GM12878 (cell line): ENCODE results near the gene STX3. TPM values are rescaled to one million over a fixed set of nuclear protein-coding genes. Genes with fewer than 3 reads are reported as not detected.
"Not testable (repeated sequence)": the region's sequence is repeated elsewhere in the genome, so short reads cannot be mapped to it uniquely, and the experiment has no call there.

Source experiments
- ATAC-seq: fragments of 200-7000 bp; cut with Tn5 transposase; 3 replicates; pipeline ENCODE4 v1.9.1; 2020; ENCODE audit warnings: mild to moderate bottlenecking, moderate library complexity
- BruUV-seq: library from RNA; stranded (reverse); fragments of 400-500 nt; replicated peaks from 2 replicates; lab custom pipeline; 2021; lab: Mats Ljungman, UMichigan
- CTCF ChIA-PET: fragments of 300-600 bp; sonication (Branson Sonifier 250); formaldehyde crosslinking; extraction: SDS; loops from one replicate; lab custom pipeline; 2021; ENCODE audit warnings: inconsistent platforms; lab: Yijun Ruan, JAX
- POLR2A ChIA-PET: fragments of 350-600 bp; formaldehyde crosslinking; extraction: SDS; loops from one replicate; lab custom pipeline; 2021; ENCODE audit warnings: inconsistent platforms; lab: Charles Lee
- RAD21 ChIA-PET: fragments of 300-600 bp; sonication (Branson Sonifier 250); formaldehyde crosslinking; loops from one replicate; lab custom pipeline; 2023; ENCODE audit warnings: antibody characterized with exemption; ENCODE audit not compliant: unreplicated experiment; lab: Charles Lee
- SMC1A ChIA-PET: fragments of 300-600 bp; sonication (Branson Sonifier 250); formaldehyde crosslinking; loops from one replicate; lab custom pipeline; 2023; ENCODE audit not compliant: unreplicated experiment, uncharacterized antibody; lab: Charles Lee
- DNase-seq: peaks from one replicate; pipeline ENCODE4 v3.0.0-alpha.2; 2011; ENCODE audit warnings: low read depth, low spot score
- FAIRE-seq: peaks from 3 replicates; lab custom pipeline; 2011; peaks lifted over from hg19 to GRCh38; lab: Jason Lieb, UNC
- H2AFZ ChIP-seq: 2 replicates; pipeline ENCODE4 v1.6.0; 2011; ENCODE audit warnings: low read depth, low read length, control low read depth; ENCODE audit not compliant: control insufficient read depth
- H3K27ac ChIP-seq: 2 replicates; pipeline ENCODE4 v1.5.1; 2011; ENCODE audit warnings: control low read depth; ENCODE audit not compliant: control insufficient read depth, insufficient read depth
- H3K27me3 ChIP-seq, 2 experiments: replicated peaks in 1 of 2; 2 replicates each; pipeline versions ENCODE4 v1.6.0 to v1.6.1; 2011; ENCODE audit warnings: low read length in 1 of 2; ENCODE audit not compliant: control insufficient read depth in 2 of 2, insufficient read depth in 2 of 2
- H3K36me3 ChIP-seq, 2 experiments: 2 replicates each; pipeline ENCODE4 v1.5.1; 2011; ENCODE audit warnings: low read length in 1 of 2; ENCODE audit not compliant: control insufficient read depth in 2 of 2, insufficient read depth in 2 of 2
- H3K4me1 ChIP-seq: 2 replicates; pipeline ENCODE4 v1.6.1; 2011; ENCODE audit warnings: mild to moderate bottlenecking, low read length, moderate library complexity, mixed read lengths; ENCODE audit not compliant: control insufficient read depth, insufficient read depth
- H3K4me2 ChIP-seq: 2 replicates; pipeline ENCODE4 v1.6.0; 2011; ENCODE audit warnings: control low read depth; ENCODE audit not compliant: control insufficient read depth, insufficient read depth
- H3K4me3 ChIP-seq: fragments of 200-600 bp; sonication (generic); 2 replicates; pipeline ENCODE4 v1.5.1; 2016
- H3K79me2 ChIP-seq: 2 replicates; pipeline ENCODE4 v1.6.0; 2011; ENCODE audit warnings: low read length; ENCODE audit not compliant: control insufficient read depth, insufficient read depth
- H3K9ac ChIP-seq: 2 replicates; pipeline ENCODE4 v1.8.0; 2011; ENCODE audit warnings: low read length, control low read depth, mixed read lengths; ENCODE audit not compliant: control insufficient read depth, insufficient read depth
- H3K9me3 ChIP-seq: replicated peaks from 3 replicates; pipeline ENCODE4 v1.5.1; 2011; ENCODE audit warnings: mild to moderate bottlenecking, low read length; ENCODE audit not compliant: control insufficient read depth, insufficient read depth
- H4K20me1 ChIP-seq: 2 replicates; pipeline ENCODE4 v1.6.0; 2011; ENCODE audit not compliant: control insufficient read depth, insufficient read depth
- EGR1 ChIP-seq, 2 experiments: IDR thresholded peaks; 1 replicate in 1 of 2; 2 replicates in 1 of 2; pipeline ENCODE4 v1.6.1; 2011 to 2012; ENCODE audit warnings: low read depth in 2 of 2, low read length in 2 of 2, borderline replicate concordance in 1 of 2, mild to moderate bottlenecking in 1 of 2, moderate library complexity in 1 of 2
- GABPA ChIP-seq: IDR thresholded peaks from 2 replicates; pipeline ENCODE4 v1.6.1; 2014; ENCODE audit warnings: antibody characterized with exemption, low read depth, mild to moderate bottlenecking, inconsistent platforms
- WGBS: methylation state at CpG from one replicate; pipeline ENCODE4 v1.1.6; 2016; ENCODE audit warnings: low lambda C conversion rate; ENCODE audit not compliant: insufficient replicate concordance, insufficient coverage; ENCODE audit errors: missing lambda C conversion rate; 5-methylcytosine and 5-hydroxymethylcytosine counted together
- in situ Hi-C: fragments of 300-500 bp; cut with MboI; formaldehyde crosslinking; loops from 9 replicates; pipeline ENCODE4 v1.14.3; 2018; ENCODE audit warnings: mixed read lengths
- intact Hi-C: fragments of 100-400 bp; cut with micrococcal nuclease; formaldehyde crosslinking; loops from one replicate; pipeline ENCODE4 v1.14.2; 2022; ENCODE audit not compliant: unreplicated experiment
- polyA plus RNA-seq, 11 experiments: library from polyadenylated mRNA; depleted of rRNA in 4 of 11; unstranded in 6 of 11; stranded (reverse) in 5 of 11; fragments of >200 nt; fragmentation: Nextera tagmentation in 4 of 11; fragmentation: Illumina TruSeq in 1 of 11; extraction: Ambion mirVana in 4 of 11; extraction: Trizol in 1 of 11; gene quantifications; 1 replicate in 1 of 11; 2 replicates in 10 of 11; pipeline versions ENCODE4 v1.2.1 to v1.2.3, GENCODE V29; 2011 to 2016; ENCODE audit warnings: inconsistent platforms in 2 of 11, missing spikeins in 2 of 11, low read depth in 1 of 11
- total RNA-seq, 4 experiments: library from RNA; depleted of rRNA in 3 of 4; stranded (reverse); fragments of >200 nt in 3 of 4; fragmentation: Illumina TruSeq in 1 of 4; extraction: Trizol in 1 of 4; gene quantifications; 2 replicates each; pipeline versions ENCODE4 v1.2.1 to v1.2.3, GENCODE V29; 2013 to 2021

STX3 gene
- total and polyA plus RNA-seq, 10 of the 15 experiments (the other 5 are each of a cell fraction or from before 2014, with no cell fraction given), result 0.11 to 2.5 (median 1.1) TPM

DNA sequence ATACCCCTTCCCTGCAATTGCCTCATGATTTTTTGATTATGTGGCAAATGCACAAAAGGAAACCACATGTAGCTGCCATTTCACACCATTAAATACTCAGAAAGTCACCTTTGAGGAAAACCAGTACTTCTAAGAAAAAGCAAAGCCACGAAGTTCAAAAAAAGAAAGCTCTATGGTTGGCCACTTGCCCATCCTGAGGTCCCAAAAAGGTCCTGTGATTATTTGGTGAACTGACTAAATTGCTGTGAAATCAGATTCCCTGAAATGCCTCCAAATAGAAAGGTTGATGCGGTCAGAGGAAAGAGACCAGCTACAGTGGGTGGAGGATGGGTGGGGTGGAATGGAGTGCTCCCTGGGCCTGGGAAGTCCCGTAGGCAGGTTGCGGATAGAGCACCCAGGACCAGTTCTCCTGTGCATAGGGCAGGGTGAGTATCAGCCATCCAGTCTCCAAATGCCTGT lies 28.5 kb downstream of the STX3 start:
- intact Hi-C loops, result no loop called here

DNA sequence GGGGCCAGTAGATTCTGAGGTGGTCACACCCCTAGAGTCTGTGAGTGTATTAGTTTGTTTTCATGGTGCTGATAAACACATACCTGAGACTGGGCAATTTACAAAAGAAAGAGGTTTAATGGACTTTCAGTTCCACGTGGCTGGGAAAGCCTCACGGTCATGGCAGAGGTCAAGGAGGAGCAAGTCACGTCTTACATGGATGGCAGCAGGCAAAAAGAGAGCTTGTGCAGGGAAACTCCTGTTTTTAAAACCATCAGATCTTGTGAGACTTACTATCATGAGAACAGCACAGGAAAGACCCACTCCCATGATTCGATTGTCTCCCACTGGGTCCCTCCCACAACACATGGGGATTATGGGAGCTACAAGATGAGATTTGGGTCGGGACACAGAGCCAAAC lies 29.3 kb downstream of the STX3 start:
- H3K27me3 ChIP-seq, H4K20me1 ChIP-seq, H3K4me1 ChIP-seq, in situ Hi-C loops, POLR2A ChIA-PET, RAD21 ChIA-PET, DNase-seq, BruUV-seq, H3K36me3 ChIP-seq, H3K9ac ChIP-seq, H2AFZ ChIP-seq, H3K9me3 ChIP-seq, H3K4me3 ChIP-seq, intact Hi-C loops, ATAC-seq, FAIRE-seq, H3K79me2 ChIP-seq, H3K27ac ChIP-seq, H3K4me2 ChIP-seq: not testable (repeated sequence)
- 4% methylated on average over 5 of the region's 5 CpGs for WGBS
- SMC1A ChIA-PET, result interaction anchor here (1.1 kb wide), 1 partner anchor 10 kb away, joined by 3 read pairs; no protein-coding TSS in a partner anchor
- CTCF ChIA-PET, result interaction anchor here (0.7 to 1.8 kb wide), 2 partner anchors 17 to 955 kb away, joined by 3 to 6 read pairs; no protein-coding TSS in a partner anchor

More for the DNA sequence above, 28.5 kb downstream of the STX3 start:
- ChIA-PET RAD21 (no interaction called here), CTCF (interaction anchor here (1.2 kb wide), 1 partner anchor 17 kb away, joined by 3 read pairs; no protein-coding TSS in a partner anchor), SMC1A (no interaction called here), POLR2A (no interaction called here)
- H3K4me3 ChIP-seq, result no peak overlapping the region
- TF ChIP-seq EGR1 (IDR thresholded peaks at IDR 0.05; ENCODE audit: borderline replicate concordance in 1 of 2, low read depth in 2 of 2, low read length in 2 of 2), result no peak
- no peak for TF ChIP-seq GABPA
- no peaks in the 10 kb centered on the region for H3K27me3 ChIP-seq
- no peak overlapping the region for H3K9ac ChIP-seq
- no peak overlapping the region for H3K4me2 ChIP-seq
- no TSS peak for BruUV-seq
- H3K9me3 ChIP-seq, result peaks cover 2% of the 10 kb centered on the region; the same call in 2 of the 3 replicates
- no peak overlapping the region for H3K27ac ChIP-seq
- no peak overlapping the region for H2AFZ ChIP-seq
- no peaks in the 10 kb centered on the region for H3K4me1 ChIP-seq
- no peaks in the 10 kb centered on the region for H4K20me1 ChIP-seq
- WGBS, result 35% methylated on average over 4 of the region's 4 CpGs
- ATAC-seq (no peak), FAIRE-seq (no peak), DNase-seq (no peak)
- in situ Hi-C loops, result no loop called here
- no peaks in the 10 kb centered on the region for H3K79me2 ChIP-seq
- H3K36me3 ChIP-seq, result no peaks in the 10 kb centered on the region
